GM19324 (cell line): ENCODE measurements around the gene GAB1.

ENCODE experiments used
- ATAC-seq: cut with Tn5 transposase; IDR thresholded peaks from one replicate; pipeline ENCODE4 v1.9.1; 2021; ENCODE audit warnings: mild to moderate bottlenecking, moderate library complexity; ENCODE audit not compliant: unreplicated experiment, low FRiP score

GAB1 gene

GRCh38 chr4:143383005-143383574 is 46.4 kb downstream of the GAB1 start:
- no peak for ATAC-seq

GRCh38 chr4:143384381-143384994 is 47.8 kb downstream of the GAB1 start:
- ATAC-seq: no peak

GRCh38 chr4:143386812-143387211 is 50.1 kb downstream of the GAB1 start:
- no peak for ATAC-seq

- no peak for ATAC-seq
Observed at GRCh38 chr4:143389579-143390195, 53.0 kb downstream of the GAB1 start.

DNA sequence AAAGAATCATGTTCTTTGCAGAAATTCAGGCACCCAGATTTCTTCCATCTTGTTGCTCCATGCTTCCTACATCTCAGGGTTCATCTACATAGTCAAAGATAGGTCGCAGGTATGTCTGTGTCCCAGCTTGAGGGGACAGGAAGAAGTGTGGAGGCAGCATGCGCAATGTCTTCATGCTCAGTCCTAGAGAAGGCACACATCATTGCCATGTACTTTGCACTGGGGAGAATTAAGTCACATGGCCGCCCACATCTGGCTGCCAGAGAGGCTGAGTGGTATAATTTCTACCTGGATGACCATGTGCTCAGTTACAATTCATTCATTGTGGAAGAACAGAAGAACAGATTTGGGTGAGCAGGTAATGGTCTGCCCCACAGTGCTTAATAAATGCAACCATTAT is 54.1 kb downstream of the GAB1 start:
- no peak for ATAC-seq

DNA sequence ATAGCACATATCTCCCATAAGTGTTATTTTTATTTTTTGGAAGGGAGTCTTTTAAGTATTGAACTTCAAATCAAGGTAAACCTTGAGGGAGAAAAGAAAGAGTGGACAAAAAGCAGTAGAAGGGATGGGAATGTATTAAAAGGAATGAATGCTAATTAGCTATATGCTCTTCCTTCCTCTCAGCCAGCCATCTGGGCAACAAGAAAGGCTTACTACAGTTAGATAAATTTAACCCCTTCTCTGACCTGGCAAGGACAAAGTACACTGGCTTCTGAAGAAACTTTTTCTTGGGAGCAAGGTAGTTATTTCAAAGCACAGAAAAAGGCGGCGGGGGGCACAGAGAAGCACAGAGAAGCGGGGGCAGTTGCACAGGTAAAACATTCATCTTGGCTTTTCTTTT is 54.6 kb downstream of the GAB1 start:
- ATAC-seq: no peak

DNA sequence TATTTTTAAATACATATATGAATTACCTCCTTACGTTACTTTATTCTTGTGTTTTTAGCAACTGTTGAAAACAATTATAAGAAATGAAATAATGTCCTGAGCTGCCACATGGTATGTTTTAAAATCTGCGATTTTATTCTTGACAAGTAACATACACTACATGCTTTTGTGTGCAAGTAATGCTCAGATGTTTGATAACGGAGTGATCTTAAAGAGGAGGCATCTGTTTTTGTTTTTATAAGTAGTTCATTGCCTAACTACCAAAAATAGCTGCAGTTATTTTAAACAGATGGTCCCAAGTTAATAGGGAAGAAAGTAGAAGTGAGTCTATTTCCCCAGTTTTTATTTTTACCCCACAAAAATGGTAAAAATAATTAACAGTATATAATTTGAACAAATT is 55.2 kb downstream of the GAB1 start:
- ATAC-seq: no peak

DNA sequence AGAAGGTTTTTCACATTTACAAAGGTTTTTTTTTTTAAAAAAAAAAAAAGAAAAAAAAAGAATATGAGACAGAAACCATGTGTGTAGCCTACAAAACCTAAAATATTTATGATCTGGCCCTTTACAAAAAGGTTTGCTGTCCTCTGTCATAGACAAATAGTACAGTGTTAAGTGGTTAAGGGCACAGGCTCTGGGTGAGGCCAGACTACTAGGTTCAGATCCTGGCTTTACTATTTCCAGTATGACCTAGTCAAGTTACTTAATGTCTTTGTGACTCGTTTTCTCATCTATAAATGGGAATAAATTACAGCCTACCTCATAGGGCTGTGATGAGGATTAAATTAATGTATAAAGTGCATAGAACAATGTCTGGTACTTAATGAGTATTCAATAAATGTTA is 56.5 kb downstream of the GAB1 start:
- ATAC-seq: no peak

DNA sequence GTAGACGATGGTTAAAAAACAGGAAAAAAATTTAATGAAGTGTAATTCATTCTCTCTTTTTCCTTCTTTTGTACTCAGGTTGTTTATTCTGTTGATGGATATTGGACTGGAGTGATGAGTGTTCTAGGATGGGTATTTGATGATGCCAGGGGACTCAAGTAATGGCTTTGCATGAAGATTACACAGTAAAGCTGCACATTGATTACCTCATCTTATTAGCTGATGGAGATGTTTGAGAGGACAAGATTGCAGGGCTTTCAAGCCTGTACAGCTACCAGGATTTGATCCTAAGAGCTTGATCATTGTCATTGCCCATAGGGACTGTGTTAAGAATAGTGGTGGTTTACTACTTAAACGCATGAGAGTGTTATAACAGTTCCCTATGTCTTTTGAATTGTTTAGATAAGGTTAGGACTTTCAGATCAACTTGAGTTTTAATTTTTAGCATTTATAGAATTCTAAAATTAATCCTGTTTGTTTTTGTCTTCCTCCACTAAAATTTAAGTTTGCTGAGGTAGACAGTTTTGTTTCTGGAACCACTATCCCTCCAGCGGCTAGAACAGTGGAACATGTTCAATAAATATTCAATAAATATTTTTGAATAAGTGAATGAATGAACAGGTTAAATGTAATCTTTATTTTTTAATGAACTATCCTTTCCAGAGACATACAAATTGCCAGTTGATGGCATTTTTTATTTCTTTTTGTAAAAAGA is 58.2 kb downstream of the GAB1 start:
- no peak for ATAC-seq

DNA sequence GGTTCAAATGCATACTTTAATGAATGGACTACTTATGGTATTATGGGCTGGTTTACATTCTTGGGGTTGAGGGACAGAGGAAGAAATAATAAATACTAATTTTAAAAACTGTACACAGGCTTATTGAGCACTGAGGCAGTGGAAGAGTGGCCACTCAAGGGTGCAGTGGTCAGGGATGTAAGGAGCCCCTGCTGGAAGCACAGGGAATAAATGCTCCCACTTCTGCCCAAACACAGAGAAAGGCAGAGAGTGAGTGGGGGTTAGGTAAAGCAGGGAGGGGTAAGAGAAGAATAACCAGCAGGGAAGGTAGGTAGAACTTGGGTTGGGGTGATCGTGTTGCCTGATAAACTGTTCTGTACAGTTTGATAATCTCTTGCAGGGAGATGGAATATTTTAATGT is 60.0 kb downstream of the GAB1 start:
- ATAC-seq: no peak

- ATAC-seq: no peak
Observed at GRCh38 chr4:143397335-143397734, 60.7 kb downstream of the GAB1 start.

DNA sequence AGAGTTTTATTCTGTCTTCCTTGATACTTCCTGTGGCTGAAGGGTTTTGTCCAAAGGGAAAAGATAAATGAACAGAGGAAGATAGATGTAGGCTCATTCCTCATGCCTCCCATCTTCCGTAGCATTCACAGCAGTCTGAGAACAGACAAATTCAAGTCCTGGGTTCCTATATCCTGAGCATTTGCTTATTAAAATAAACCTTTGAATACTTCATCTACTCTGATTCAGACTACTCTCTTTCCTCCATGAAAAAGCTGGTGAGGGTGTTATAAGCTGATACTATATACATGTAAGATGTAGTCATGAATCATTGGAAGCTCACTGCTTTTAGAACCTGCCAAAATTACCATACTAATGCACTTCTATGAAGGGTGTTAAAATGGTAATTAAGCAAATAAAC is 61.2 kb downstream of the GAB1 start:
- no peak for ATAC-seq

- ATAC-seq: peak; percentile 54
Observed at GRCh38 chr4:143399113-143399949, 62.7 kb downstream of the GAB1 start.

DNA sequence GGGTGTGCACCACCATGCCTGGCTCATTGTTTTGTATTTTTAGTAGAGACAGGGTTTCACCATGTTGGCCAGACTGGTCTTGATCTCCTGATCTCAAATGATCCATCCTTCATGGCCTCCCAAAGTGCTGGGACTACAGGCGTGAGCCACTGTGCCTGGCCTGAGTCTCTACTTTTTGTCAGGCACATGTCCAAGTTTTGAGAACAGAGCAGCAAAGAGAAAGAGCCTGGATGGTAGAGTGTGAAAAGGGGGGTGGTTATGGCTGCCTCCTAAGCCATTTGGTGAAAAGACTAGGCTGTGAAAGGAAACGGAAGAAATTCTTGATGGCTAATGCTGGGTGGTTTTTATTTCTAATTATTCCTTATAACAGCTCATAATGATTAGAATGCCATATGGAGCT is 63.4 kb downstream of the GAB1 start:
- ATAC-seq: no peak

GRCh38 chr4:143402776-143403552 is 66.3 kb downstream of the GAB1 start:
- no peak for ATAC-seq

DNA sequence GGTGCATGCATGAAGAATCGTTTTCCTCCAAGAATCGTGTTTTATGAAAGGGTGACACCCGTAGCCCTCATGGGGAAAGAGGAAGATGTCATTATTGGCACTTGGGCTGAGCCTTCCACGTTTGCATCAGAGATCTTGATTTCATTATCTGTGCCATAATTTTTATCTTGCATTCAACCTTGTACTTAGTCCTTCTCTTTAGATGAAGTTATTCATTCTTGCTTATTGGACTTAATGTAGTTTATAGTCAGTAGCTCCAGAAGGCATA is 66.8 kb downstream of the GAB1 start:
- ATAC-seq: no peak

GRCh38 chr4:143404555-143404954 is 67.9 kb downstream of the GAB1 start:
- ATAC-seq: peak; percentile 85

GRCh38 chr4:143405075-143405730 is 68.5 kb downstream of the GAB1 start:
- ATAC-seq: no peak

DNA sequence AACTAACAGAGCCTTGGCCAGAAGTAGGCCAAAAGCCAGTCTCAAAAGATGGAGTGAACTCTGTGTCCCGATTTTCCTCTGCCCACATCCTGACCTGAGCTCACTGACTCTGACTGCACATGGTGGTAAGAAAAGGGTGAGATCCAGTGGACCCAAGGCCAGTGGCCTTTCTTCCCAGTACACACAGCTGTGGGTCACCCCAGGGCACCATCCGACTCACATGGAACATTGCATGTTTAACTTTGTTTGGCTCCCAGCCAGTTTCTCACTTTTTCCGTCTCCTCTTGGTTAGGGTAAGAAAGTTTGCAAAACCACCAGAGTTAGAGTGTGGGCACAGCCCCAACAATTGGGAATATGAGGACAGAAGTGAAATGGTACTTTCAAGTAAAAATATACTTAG is 69.8 kb downstream of the GAB1 start:
- ATAC-seq: no peak

DNA sequence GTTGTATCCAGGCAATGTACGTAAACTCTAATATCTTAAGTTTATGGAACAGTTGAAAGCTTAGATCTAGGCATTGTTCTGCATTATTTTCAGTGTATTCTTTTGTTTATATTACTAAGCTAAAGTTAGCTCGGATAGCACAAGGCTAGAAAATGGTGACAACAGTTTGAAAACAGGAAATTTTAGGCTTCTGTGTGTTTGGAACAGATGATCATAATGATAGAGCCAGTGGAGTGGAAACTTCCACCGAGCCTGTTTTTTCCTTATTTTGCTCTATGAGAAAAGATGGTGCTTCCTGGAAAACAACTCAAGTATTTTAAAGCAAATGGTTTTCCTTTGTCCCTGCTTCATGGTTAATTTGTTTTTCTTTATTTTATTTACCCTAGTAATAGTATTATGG is 70.8 kb downstream of the GAB1 start:
- no peak for ATAC-seq
